ENCODE data around the gene NLGN4Y. TPM values are rescaled to one million over a fixed set of nuclear protein-coding genes. Genes with fewer than 3 reads are reported as not detected.

The NLGN4Y gene
- total RNA-seq, 1 experiment from 2014 or later, result not detected

GRCh38 chrY:14850734-14851133 is 326.4 kb downstream of the NLGN4Y start:
- H4K91ac ChIP-seq (ENCODE audit: insufficient read length, low read depth, low read length), result no peak overlapping the region
- no peaks in the 10 kb centered on the region for H3K27me3 ChIP-seq (ENCODE audit: insufficient read depth, low read length)
- H3K23me2 ChIP-seq (ENCODE audit: insufficient read length, low read depth, low read length, poor library complexity, severe bottlenecking), result no peaks in the 10 kb centered on the region
- no peaks in the 10 kb centered on the region for H4K20me1 ChIP-seq (ENCODE audit: control insufficient read depth, insufficient read depth, insufficient read length)
- H2BK120ac ChIP-seq (ENCODE audit: low read depth, low read length, poor library complexity, severe bottlenecking), result no peak overlapping the region
- no CpG with 5 or more reads among the region's 1 CpG for WGBS (ENCODE audit: extremely low coverage, insufficient read length, low lambda C conversion rate)
- no peak overlapping the region for H4K5ac ChIP-seq (ENCODE audit: insufficient read length, low read depth, low read length)
- H3K9me3 ChIP-seq (ENCODE audit: control insufficient read depth, low read depth, low read length), result no peaks in the 10 kb centered on the region
- Mint-ChIP-seq H3K27me3 (ENCODE audit: low read depth) (no peaks in the 10 kb centered on the region), H3K27ac (no peak overlapping the region), H3K4me1 (no peaks in the 10 kb centered on the region), H3K36me3 (ENCODE audit: insufficient read depth in 1 of 3, low read depth in 3 of 3) (no peaks in the 10 kb centered on the region), H3K4me3 (no peak overlapping the region), H3K9me3 (no peaks in the 10 kb centered on the region)
- no peak overlapping the region for H2BK15ac ChIP-seq (ENCODE audit: low read depth, low read length)
- no peak overlapping the region for H3K56ac ChIP-seq (ENCODE audit: insufficient read length, low read depth, low read length)
- H3K4ac ChIP-seq (ENCODE audit: low read depth, low read length), result no peak overlapping the region
- H3K4me2 ChIP-seq (ENCODE audit: insufficient read depth, insufficient read length, low read length), result no peak overlapping the region
- no peak overlapping the region for H3T11ph ChIP-seq (ENCODE audit: low read length)
- no peak overlapping the region for H3K9ac ChIP-seq (ENCODE audit: extremely low read depth, insufficient read length, low read length)
- H4K8ac ChIP-seq (replicated peaks; ENCODE audit: insufficient read length, low read depth, low read length), result no peak overlapping the region
- H3K79me2 ChIP-seq (ENCODE audit: insufficient read depth, low read length), result no peaks in the 10 kb centered on the region
- no peak overlapping the region for H2AFZ ChIP-seq (ENCODE audit: low read length)
- no peak overlapping the region for H3K18ac ChIP-seq (ENCODE audit: insufficient read length, low read depth, low read length)
- no peak overlapping the region for H3K27ac ChIP-seq (ENCODE audit: insufficient read length, low read depth, low read length)
- DNase-seq, result no peak
- no peak overlapping the region for H2BK12ac ChIP-seq (ENCODE audit: insufficient read length, low read depth, low read length)
- no peak overlapping the region for H2BK5ac ChIP-seq (ENCODE audit: insufficient read length, low read length)
- no peaks in the 10 kb centered on the region for H3K79me1 ChIP-seq (ENCODE audit: insufficient read depth, low read depth, low read length, poor library complexity, severe bottlenecking)
- H3K4me1 ChIP-seq (ENCODE audit: insufficient read depth, low read length), result no peaks in the 10 kb centered on the region
- no peak overlapping the region for H2BK20ac ChIP-seq (ENCODE audit: low read depth, low read length, poor library complexity, severe bottlenecking)
- H3K23ac ChIP-seq (ENCODE audit: insufficient read length, low read depth, low read length), result no peak overlapping the region
- no peak overlapping the region for H2AK5ac ChIP-seq (ENCODE audit: insufficient read length, low read length)
- no peak for TF ChIP-seq CTCF (conservative IDR thresholded peaks at IDR 0.05)
- H3K14ac ChIP-seq (ENCODE audit: insufficient read depth, low read length), result no peak overlapping the region

All from H9 (cell line).